Thymus (tissue), 11 donors: ENCODE data around the gene PIWIL4. TPM values are rescaled to one million over a fixed set of nuclear protein-coding genes. Genes with fewer than 3 reads are reported as not detected.
"Not testable (repeated sequence)": the region's sequence is repeated elsewhere in the genome, so short reads cannot be mapped to it uniquely, and the experiment has no call there.

Source experiments
- DNase-seq, 9 donors: peaks; one replicate each; pipeline ENCODE4 v3.0.0-alpha.2; 2013; ENCODE audit warnings: low spot score in 9 of 9, low read depth in 6 of 9, missing footprints in 1 of 9
- H3K27ac ChIP-seq, 2 donors: one replicate each; pipeline ENCODE4 v1.5.1; 2013; ENCODE audit warnings: control low read depth in 1 of 2, low read depth in 1 of 2, low read length in 1 of 2, mild to moderate bottlenecking in 1 of 2, moderate library complexity in 1 of 2
- H3K27me3 ChIP-seq, 2 donors: one replicate each; pipeline ENCODE4 v1.5.1; 2013; ENCODE audit warnings: low read length in 1 of 2; ENCODE audit not compliant: control insufficient read depth in 2 of 2, insufficient read depth in 1 of 2
- H3K36me3 ChIP-seq, 2 donors: one replicate each; pipeline ENCODE4 v1.5.1; 2013; ENCODE audit warnings: low read length in 1 of 2, mild to moderate bottlenecking in 1 of 2, moderate library complexity in 1 of 2; ENCODE audit not compliant: control insufficient read depth in 2 of 2, insufficient read depth in 2 of 2
- H3K4me1 ChIP-seq, 2 donors: one replicate each; pipeline ENCODE4 v1.5.1; 2013; ENCODE audit warnings: low read length in 2 of 2; ENCODE audit not compliant: control insufficient read depth in 2 of 2, insufficient read depth in 2 of 2
- H3K4me3 ChIP-seq, 2 donors: one replicate each; pipeline ENCODE4 v1.5.1; 2013; ENCODE audit warnings: low read length in 2 of 2, control low read depth in 1 of 2, mild to moderate bottlenecking in 1 of 2
- H3K9me3 ChIP-seq, 2 donors: one replicate each; pipeline ENCODE4 v1.5.1; 2013; ENCODE audit warnings: low read length in 1 of 2, mild to moderate bottlenecking in 1 of 2; ENCODE audit not compliant: control insufficient read depth in 2 of 2, insufficient read depth in 1 of 2
- WGBS: extraction: QIAGEN DNeasy Blood & Tissue Kit; methylation state at CpG from one replicate; pipeline ENCODE4 v1.1.7; 2013; 5-methylcytosine and 5-hydroxymethylcytosine counted together
- polyA plus RNA-seq: library from polyadenylated mRNA; stranded (reverse); fragments of 200-250 nt; gene quantifications from one replicate; pipeline ENCODE4 v1.2.3, GENCODE V29; 2013
- total RNA-seq: library from RNA; stranded (reverse); fragments of 120-200 nt; gene quantifications from one replicate; pipeline ENCODE4 v1.2.4, GENCODE V29; 2013
- donor health status: healthy.

The PIWIL4 gene
- total and polyA plus RNA-seq, 2 donors = 2.5 to 10.9 TPM

DNA sequence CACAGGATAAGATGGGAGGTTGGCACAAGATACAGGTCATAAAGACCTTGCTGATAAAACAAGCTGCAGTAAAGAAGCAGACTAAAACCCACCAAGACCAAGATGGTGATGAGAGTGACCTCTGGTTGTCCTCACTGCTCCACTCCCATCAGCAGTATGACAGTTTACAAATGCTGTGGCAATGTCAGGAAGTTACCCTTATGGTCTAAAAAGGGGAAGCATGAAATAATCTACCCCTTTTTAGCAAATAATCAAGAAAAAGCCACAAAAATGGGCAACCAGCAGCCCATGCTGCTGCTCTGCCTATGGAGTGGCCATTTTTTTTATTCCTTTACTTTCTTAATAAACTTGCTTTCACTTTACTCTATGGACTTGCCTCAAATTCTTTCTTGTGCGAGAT lies 8.7 kb upstream of the PIWIL4 start:
- Histone ChIP-seq H3K27me3 (no peaks in the 10 kb centered on the region), H3K4me3 (no peak overlapping the region), H3K27ac (no peak overlapping the region), H3K36me3 (no peaks in the 10 kb centered on the region), H3K4me1 (no peaks in the 10 kb centered on the region), H3K9me3 (no peaks in the 10 kb centered on the region)
- 100% methylated on average over 1 of the region's 1 CpG for WGBS
- no peak for DNase-seq

GRCh38 chr11:94558932-94559331 lies 8.2 kb upstream of the PIWIL4 start:
- Histone ChIP-seq H3K36me3 (no peaks in the 10 kb centered on the region), H3K4me3 (no peak overlapping the region), H3K9me3 (no peaks in the 10 kb centered on the region), H3K4me1 (no peaks in the 10 kb centered on the region), H3K27me3 (no peaks in the 10 kb centered on the region), H3K27ac (no peak overlapping the region)
- no peak for DNase-seq
- WGBS = 98% methylated on average over 4 of the region's 4 CpGs

- H3K27ac ChIP-seq = no peak overlapping the region
- DNase-seq = no peak
- WGBS = 99% methylated on average over 2 of the region's 2 CpGs
- H3K27me3 ChIP-seq = no peaks in the 10 kb centered on the region
- H3K9me3 ChIP-seq = no peaks in the 10 kb centered on the region
- no peaks in the 10 kb centered on the region for H3K36me3 ChIP-seq
- no peak overlapping the region for H3K4me3 ChIP-seq
- H3K4me1 ChIP-seq = no peaks in the 10 kb centered on the region
These were observed 7.8 kb upstream of the PIWIL4 start for GRCh38 chr11:94559361-94559760.

- H3K36me3 ChIP-seq = no peaks in the 10 kb centered on the region
- no peak for DNase-seq
- no peaks in the 10 kb centered on the region for H3K27me3 ChIP-seq
- H3K4me1 ChIP-seq = no peaks in the 10 kb centered on the region
- H3K4me3 ChIP-seq = no peak overlapping the region
- 98% methylated on average over 3 of the region's 3 CpGs for WGBS
- H3K9me3 ChIP-seq = no peaks in the 10 kb centered on the region
- no peak overlapping the region for H3K27ac ChIP-seq
These were observed 6.3 kb upstream of the PIWIL4 start for GRCh38 chr11:94560834-94561233.

DNA sequence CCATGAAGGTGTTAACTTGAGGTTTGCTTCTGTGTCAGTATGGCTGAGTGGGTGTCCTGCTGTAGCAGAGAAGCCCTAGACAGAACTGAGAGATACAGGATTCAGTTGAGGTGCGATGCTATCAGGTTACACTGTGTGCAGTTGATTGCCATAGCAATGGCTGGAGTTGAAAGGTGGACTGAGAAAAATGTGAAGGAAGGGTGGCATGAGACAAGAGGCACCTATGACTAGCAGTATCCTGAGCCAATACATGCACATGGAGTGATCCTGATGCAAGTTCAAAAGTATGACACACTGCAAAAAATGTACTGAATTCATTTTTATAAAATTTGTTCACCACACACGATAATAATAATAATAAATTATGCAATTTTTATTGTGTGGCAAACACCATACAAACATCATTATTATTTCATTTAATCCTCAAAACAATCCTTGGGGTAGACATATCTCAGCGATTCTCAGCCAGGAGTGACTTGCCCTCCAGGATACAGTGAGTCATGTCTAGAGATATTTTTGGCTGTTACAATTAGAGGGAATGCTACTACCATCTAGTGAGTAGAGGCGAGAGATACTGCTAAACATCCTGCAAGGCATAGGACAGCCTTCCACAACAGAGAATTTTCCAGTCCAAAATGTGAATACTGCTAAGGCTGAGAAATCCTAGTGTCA lies 3.9 kb upstream of the PIWIL4 start:
- no peaks in the 10 kb centered on the region for H3K9me3 ChIP-seq
- no peaks in the 10 kb centered on the region for H3K36me3 ChIP-seq
- no peak overlapping the region for H3K4me3 ChIP-seq
- no peak for DNase-seq
- no peaks in the 10 kb centered on the region for H3K4me1 ChIP-seq
- H3K27ac ChIP-seq = no peak overlapping the region
- H3K27me3 ChIP-seq = no peaks in the 10 kb centered on the region
- 97% methylated on average over 4 of the region's 4 CpGs for WGBS

DNA sequence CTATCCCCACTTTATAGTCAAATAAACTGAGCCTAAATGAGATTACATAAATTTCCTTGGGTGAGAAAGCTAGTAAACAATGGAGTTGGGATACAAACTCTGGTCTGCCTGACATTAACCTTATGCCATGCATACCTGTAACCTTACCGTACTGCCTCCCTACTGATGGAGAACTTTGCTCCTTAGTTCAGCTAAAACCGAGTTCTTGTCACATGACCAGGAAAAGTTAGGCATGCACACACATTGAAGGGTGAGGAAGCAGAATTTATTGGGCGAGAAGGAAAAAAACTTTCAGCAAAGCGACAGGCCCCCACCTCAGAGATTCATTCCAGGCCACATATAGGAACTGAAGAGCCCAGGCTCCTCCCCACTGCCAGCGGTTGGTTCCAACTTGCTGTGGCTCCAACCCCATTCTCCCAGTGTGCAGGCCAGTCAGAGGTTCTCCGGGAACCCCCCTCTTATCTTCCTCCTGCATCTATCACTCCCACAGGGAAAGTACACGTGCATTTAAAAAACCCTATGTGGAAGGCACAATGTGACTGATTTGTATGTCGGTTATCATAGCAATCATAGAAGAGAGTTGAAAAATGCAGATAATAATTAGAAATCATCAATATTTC lies 3.2 kb upstream of the PIWIL4 start:
- Histone ChIP-seq H3K27ac (no peak overlapping the region), H3K36me3 (no peaks in the 10 kb centered on the region), H3K4me1 (no peaks in the 10 kb centered on the region), H3K9me3 (no peaks in the 10 kb centered on the region), H3K27me3 (no peaks in the 10 kb centered on the region), H3K4me3 (no peak overlapping the region)
- no peak for DNase-seq
- 96% methylated on average over 8 of the region's 8 CpGs for WGBS

- Histone ChIP-seq H3K4me3 (no peak overlapping the region), H3K27me3 (no peaks in the 10 kb centered on the region), H3K36me3 (no peaks in the 10 kb centered on the region), H3K9me3 (no peaks in the 10 kb centered on the region), H3K27ac (no peak overlapping the region), H3K4me1 (no peaks in the 10 kb centered on the region)
- 97% methylated on average over 5 of the region's 5 CpGs for WGBS
- DNase-seq = no peak
These were observed 1.0 kb downstream of the PIWIL4 start for GRCh38 chr11:94568200-94568599.

GRCh38 chr11:94568717-94569116 lies 1.5 kb downstream of the PIWIL4 start:
- Histone ChIP-seq H3K4me3 (no peak overlapping the region), H3K9me3 (no peaks in the 10 kb centered on the region), H3K4me1 (no peaks in the 10 kb centered on the region), H3K27ac (no peak overlapping the region), H3K36me3 (no peaks in the 10 kb centered on the region), H3K27me3 (no peaks in the 10 kb centered on the region)
- no peak for DNase-seq
- WGBS = 98% methylated on average over 4 of the region's 4 CpGs

- H3K36me3 ChIP-seq, H3K27me3 ChIP-seq, H3K9me3 ChIP-seq, H3K27ac ChIP-seq, DNase-seq, H3K4me1 ChIP-seq, H3K4me3 ChIP-seq: not testable (repeated sequence)
- 73% methylated on average over 2 of the region's 2 CpGs for WGBS
These were observed 5.8 kb downstream of the PIWIL4 start for GRCh38 chr11:94572975-94573374.
